H9 (cell line): ENCODE data around the gene MED9. TPM values are rescaled to one million over a fixed set of nuclear protein-coding genes. Genes with fewer than 3 reads are reported as not detected.
A peak's percentile ranks its signal among the peaks of the same experiment; 100 is the strongest.

Source experiments
- DNase-seq: peaks from one replicate; pipeline ENCODE4 v3.0.0-alpha.2; 2017
- H2AFZ ChIP-seq: one replicate; pipeline ENCODE4 v1.6.1; 2013; ENCODE audit warnings: mild to moderate bottlenecking, low read length, control low read depth, moderate library complexity
- H2AK5ac ChIP-seq: 2 replicates; pipeline ENCODE4 v1.6.1; 2013; ENCODE audit warnings: low read length, control low read depth, mixed read lengths; ENCODE audit not compliant: insufficient read length
- H2BK120ac ChIP-seq: one replicate; pipeline ENCODE4 v1.6.1; 2013; ENCODE audit warnings: low read depth, mild to moderate bottlenecking, low read length, control low read depth, inconsistent platforms; ENCODE audit not compliant: poor library complexity, severe bottlenecking
- H2BK12ac ChIP-seq: 2 replicates; pipeline ENCODE4 v1.6.1; 2013; ENCODE audit warnings: low read length, control low read depth, mixed read lengths, low read depth; ENCODE audit not compliant: insufficient read length
- H2BK15ac ChIP-seq: 2 replicates; pipeline ENCODE4 v1.6.1; 2013; ENCODE audit warnings: low read depth, low read length, control low read depth
- H2BK20ac ChIP-seq: one replicate; pipeline ENCODE4 v1.6.1; 2013; ENCODE audit warnings: low read depth, mild to moderate bottlenecking, low read length, control low read depth, inconsistent platforms; ENCODE audit not compliant: poor library complexity, severe bottlenecking
- H2BK5ac ChIP-seq: 2 replicates; pipeline ENCODE4 v1.6.1; 2013; ENCODE audit warnings: low read length, control low read depth, mixed read lengths; ENCODE audit not compliant: insufficient read length
- H3K14ac ChIP-seq: 2 replicates; pipeline ENCODE4 v1.6.1; 2013; ENCODE audit warnings: low read length, control low read depth; ENCODE audit not compliant: insufficient read depth
- H3K18ac ChIP-seq: 2 replicates; pipeline ENCODE4 v1.6.1; 2013; ENCODE audit warnings: low read depth, mild to moderate bottlenecking, mixed read lengths, low read length, control low read depth; ENCODE audit not compliant: insufficient read length
- H3K23ac ChIP-seq: 2 replicates; pipeline ENCODE4 v1.6.1; 2013; ENCODE audit warnings: low read length, control low read depth, mixed read lengths, low read depth; ENCODE audit not compliant: insufficient read length
- H3K23me2 ChIP-seq: 2 replicates; pipeline ENCODE4 v1.6.1; 2013; ENCODE audit warnings: low read depth, mild to moderate bottlenecking, mixed read lengths, low read length, control low read depth; ENCODE audit not compliant: insufficient read length, poor library complexity, severe bottlenecking
- H3K27ac ChIP-seq: 2 replicates; pipeline ENCODE4 v1.5.1; 2013; ENCODE audit warnings: low read length, control low read depth, mixed read lengths, low read depth; ENCODE audit not compliant: insufficient read length
- H3K27me3 ChIP-seq: 2 replicates; pipeline ENCODE4 v1.6.1; 2013; ENCODE audit warnings: low read length, control low read depth, inconsistent platforms; ENCODE audit not compliant: insufficient read depth
- H3K4ac ChIP-seq: 2 replicates; pipeline ENCODE4 v1.6.1; 2013; ENCODE audit warnings: low read depth, mild to moderate bottlenecking, control low read depth, inconsistent platforms, low read length, moderate library complexity
- H3K4me1 ChIP-seq: 2 replicates; pipeline ENCODE4 v1.6.1; 2013; ENCODE audit warnings: low read length, control low read depth, inconsistent platforms; ENCODE audit not compliant: insufficient read depth
- H3K4me2 ChIP-seq: 2 replicates; pipeline ENCODE4 v1.6.1; 2013; ENCODE audit warnings: low read length, control low read depth, mixed read lengths; ENCODE audit not compliant: insufficient read length, insufficient read depth
- H3K56ac ChIP-seq: 2 replicates; pipeline ENCODE4 v1.6.1; 2013; ENCODE audit warnings: low read depth, mild to moderate bottlenecking, mixed read lengths, low read length, control low read depth; ENCODE audit not compliant: insufficient read length
- H3K79me1 ChIP-seq: 2 replicates; pipeline ENCODE4 v1.6.1; 2013; ENCODE audit warnings: low read depth, mild to moderate bottlenecking, moderate library complexity, low read length, control low read depth, inconsistent platforms; ENCODE audit not compliant: insufficient read depth, poor library complexity, severe bottlenecking
- H3K79me2 ChIP-seq: 2 replicates; pipeline ENCODE4 v1.6.1; 2013; ENCODE audit warnings: low read length, control low read depth, inconsistent platforms; ENCODE audit not compliant: insufficient read depth
- H3K9ac ChIP-seq: 2 replicates; pipeline ENCODE4 v1.6.1; 2013; ENCODE audit warnings: low read length, control low read depth, mixed read lengths; ENCODE audit not compliant: insufficient read length; ENCODE audit errors: extremely low read depth
- H3K9me3 ChIP-seq: one replicate; pipeline ENCODE4 v1.6.1; 2013; ENCODE audit warnings: low read depth, low read length, inconsistent platforms; ENCODE audit not compliant: control insufficient read depth
- H3T11ph ChIP-seq: one replicate; pipeline ENCODE4 v1.6.1; 2013; ENCODE audit warnings: mild to moderate bottlenecking, low read length, control low read depth, inconsistent platforms
- H4K20me1 ChIP-seq: one replicate; pipeline ENCODE4 v1.6.1; 2013; ENCODE audit not compliant: control insufficient read depth, insufficient read length, insufficient read depth
- H4K5ac ChIP-seq: 2 replicates; pipeline ENCODE4 v1.6.1; 2013; ENCODE audit warnings: low read depth, mild to moderate bottlenecking, mixed read lengths, low read length, control low read depth; ENCODE audit not compliant: insufficient read length
- H4K8ac ChIP-seq: replicated peaks from 2 replicates; pipeline ENCODE4 v1.6.1; 2013; ENCODE audit warnings: low read length, control low read depth, mixed read lengths, low read depth; ENCODE audit not compliant: insufficient read length
- H4K91ac ChIP-seq: 2 replicates; pipeline ENCODE4 v1.6.1; 2013; ENCODE audit warnings: low read depth, mild to moderate bottlenecking, moderate library complexity, mixed read lengths, low read length, control low read depth; ENCODE audit not compliant: insufficient read length
- H3K27ac Mint-ChIP-seq, 3 experiments: 2 replicates in 2 of 3; 3 replicates in 1 of 3; pipeline ENCODE4 v1.8.0; 2020 to 2021; ENCODE audit warnings: mixed read lengths in 3 of 3, mild to moderate bottlenecking in 1 of 3, moderate library complexity in 1 of 3
- H3K27me3 Mint-ChIP-seq: 2 replicates; pipeline ENCODE4 v1.8.0; 2021; ENCODE audit warnings: low read depth, mild to moderate bottlenecking, moderate library complexity, mixed read lengths
- H3K36me3 Mint-ChIP-seq, 3 experiments: 2 replicates in 2 of 3; 3 replicates in 1 of 3; pipeline ENCODE4 v1.8.0; 2020 to 2021; ENCODE audit warnings: low read depth in 3 of 3, mixed read lengths in 3 of 3; ENCODE audit not compliant: insufficient read depth in 1 of 3
- H3K4me1 Mint-ChIP-seq, 2 experiments: 2 replicates each; pipeline ENCODE4 v1.8.0; 2020; ENCODE audit warnings: mixed read lengths in 2 of 2
- H3K4me3 Mint-ChIP-seq, 2 experiments: 2 replicates in 1 of 2; 3 replicates in 1 of 2; pipeline ENCODE4 v1.8.0; 2020 to 2021; ENCODE audit warnings: mild to moderate bottlenecking in 2 of 2, mixed read lengths in 2 of 2, moderate library complexity in 1 of 2
- H3K9me3 Mint-ChIP-seq, 2 experiments: 2 replicates in 1 of 2; 3 replicates in 1 of 2; pipeline ENCODE4 v1.8.0; 2020; ENCODE audit warnings: mild to moderate bottlenecking in 2 of 2, mixed read lengths in 2 of 2, moderate library complexity in 1 of 2
- WGBS: extraction: QIAGEN DNeasy Blood & Tissue Kit; methylation state at CpG from one replicate; pipeline ENCODE4 v1.1.7; 2013; ENCODE audit warnings: missing lambda C conversion rate, low lambda C conversion rate, mixed read lengths; ENCODE audit not compliant: insufficient read length; ENCODE audit errors: extremely low coverage; 5-methylcytosine and 5-hydroxymethylcytosine counted together
- total RNA-seq: library from RNA; stranded (reverse); gene quantifications from 2 replicates; pipeline ENCODE4 v1.2.1, GENCODE V29; 2021
- TF ChIP-seq, protein P1 (sequence below): fragments of 200-600 bp; sonication (generic); conservative IDR thresholded peaks from 3 replicates; pipeline ENCODE4 v1.8.0; 2021; ENCODE audit warnings: antibody characterized with exemption, mild to moderate bottlenecking

Gene MED9
- total RNA-seq, 1 experiment from 2014 or later: 20.0 TPM

DNA sequence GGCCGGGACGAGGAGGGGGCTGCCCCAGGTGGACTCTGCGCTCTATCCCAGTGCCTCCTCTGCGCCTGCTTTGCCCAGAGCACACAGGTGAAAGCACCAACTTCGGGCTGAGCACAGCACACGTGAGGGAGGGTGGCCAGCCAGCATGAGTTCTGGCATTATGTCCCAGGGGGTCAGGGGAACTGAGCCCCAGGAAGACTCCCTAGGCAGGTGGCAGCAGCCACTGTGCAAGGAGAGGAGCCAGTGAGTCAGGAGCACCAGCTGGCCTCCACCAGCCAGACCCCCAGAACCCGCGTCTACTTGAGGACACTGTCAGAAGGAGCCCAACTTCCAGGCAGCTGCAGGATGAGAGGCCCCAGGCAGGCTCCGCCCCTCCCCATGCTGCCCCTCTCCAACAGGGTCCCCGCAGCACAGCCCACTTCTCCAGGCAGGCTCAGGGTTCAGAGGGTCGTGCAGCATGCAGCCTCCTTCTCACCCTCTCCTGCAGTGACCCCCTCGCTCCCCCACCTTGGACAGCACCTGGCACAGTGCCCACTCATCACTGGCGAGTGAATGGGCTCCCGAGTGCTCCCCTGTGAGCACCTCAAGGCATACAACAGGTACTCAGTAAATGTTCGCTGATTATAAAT is 63.6 kb downstream of the MED9 start:
- no peaks in the 10 kb centered on the region for H3K4me1 ChIP-seq
- H3K9me3 ChIP-seq: no peaks in the 10 kb centered on the region
- H3K23me2 ChIP-seq: no peaks in the 10 kb centered on the region
- no peak overlapping the region for H4K8ac ChIP-seq
- no peak overlapping the region for H2BK5ac ChIP-seq
- H4K20me1 ChIP-seq: no peaks in the 10 kb centered on the region
- peak overlapping the region in 1 of 3 experiments; percentile 59; a peak in 2 of 7 replicates for H3K27ac Mint-ChIP-seq
- no peak overlapping the region for H3K9ac ChIP-seq
- peaks cover 4 to 5% of the 10 kb centered on the region in 2 experiments; a peak in 3 of 4 replicates for H3K4me1 Mint-ChIP-seq
- no peak overlapping the region for H2AFZ ChIP-seq
- H3K27me3 ChIP-seq: no peaks in the 10 kb centered on the region
- H3K4me3 Mint-ChIP-seq: no peak overlapping the region
- no peak overlapping the region for H3K14ac ChIP-seq
- H3K27ac ChIP-seq: no peak overlapping the region
- H3K27me3 Mint-ChIP-seq: no peaks in the 10 kb centered on the region; the same call in 1 of the 2 replicates
- H2BK120ac ChIP-seq: no peak overlapping the region
- no peak for DNase-seq
- H3T11ph ChIP-seq: no peak overlapping the region
- H3K4ac ChIP-seq: no peak overlapping the region
- no peak overlapping the region for H3K4me2 ChIP-seq
- TF ChIP-seq, protein P1, sequence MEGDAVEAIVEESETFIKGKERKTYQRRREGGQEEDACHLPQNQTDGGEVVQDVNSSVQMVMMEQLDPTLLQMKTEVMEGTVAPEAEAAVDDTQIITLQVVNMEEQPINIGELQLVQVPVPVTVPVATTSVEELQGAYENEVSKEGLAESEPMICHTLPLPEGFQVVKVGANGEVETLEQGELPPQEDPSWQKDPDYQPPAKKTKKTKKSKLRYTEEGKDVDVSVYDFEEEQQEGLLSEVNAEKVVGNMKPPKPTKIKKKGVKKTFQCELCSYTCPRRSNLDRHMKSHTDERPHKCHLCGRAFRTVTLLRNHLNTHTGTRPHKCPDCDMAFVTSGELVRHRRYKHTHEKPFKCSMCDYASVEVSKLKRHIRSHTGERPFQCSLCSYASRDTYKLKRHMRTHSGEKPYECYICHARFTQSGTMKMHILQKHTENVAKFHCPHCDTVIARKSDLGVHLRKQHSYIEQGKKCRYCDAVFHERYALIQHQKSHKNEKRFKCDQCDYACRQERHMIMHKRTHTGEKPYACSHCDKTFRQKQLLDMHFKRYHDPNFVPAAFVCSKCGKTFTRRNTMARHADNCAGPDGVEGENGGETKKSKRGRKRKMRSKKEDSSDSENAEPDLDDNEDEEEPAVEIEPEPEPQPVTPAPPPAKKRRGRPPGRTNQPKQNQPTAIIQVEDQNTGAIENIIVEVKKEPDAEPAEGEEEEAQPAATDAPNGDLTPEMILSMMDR: no peak
- no CpG with 5 or more reads among the region's 15 CpGs for WGBS
- H2BK15ac ChIP-seq: no peak overlapping the region
- H2AK5ac ChIP-seq: no peak overlapping the region
- no peaks in the 10 kb centered on the region; a peak in 1 of 7 replicates for H3K36me3 Mint-ChIP-seq
- H2BK20ac ChIP-seq: no peak overlapping the region
- no peak overlapping the region for H3K18ac ChIP-seq
- no peak overlapping the region for H4K5ac ChIP-seq
- H3K79me1 ChIP-seq: no peaks in the 10 kb centered on the region
- H3K23ac ChIP-seq: no peak overlapping the region
- no peak overlapping the region for H2BK12ac ChIP-seq
- no peaks in the 10 kb centered on the region for H3K9me3 Mint-ChIP-seq
- H4K91ac ChIP-seq: no peak overlapping the region
- no peak overlapping the region for H3K56ac ChIP-seq
- H3K79me2 ChIP-seq: no peaks in the 10 kb centered on the region
